ENCODE results near the gene KIAA0319L.
"Not testable (repeated sequence)": the region's sequence is repeated elsewhere in the genome, so short reads cannot be mapped to it uniquely, and the experiment has no call there.

- TF ChIP-seq, protein P1, sequence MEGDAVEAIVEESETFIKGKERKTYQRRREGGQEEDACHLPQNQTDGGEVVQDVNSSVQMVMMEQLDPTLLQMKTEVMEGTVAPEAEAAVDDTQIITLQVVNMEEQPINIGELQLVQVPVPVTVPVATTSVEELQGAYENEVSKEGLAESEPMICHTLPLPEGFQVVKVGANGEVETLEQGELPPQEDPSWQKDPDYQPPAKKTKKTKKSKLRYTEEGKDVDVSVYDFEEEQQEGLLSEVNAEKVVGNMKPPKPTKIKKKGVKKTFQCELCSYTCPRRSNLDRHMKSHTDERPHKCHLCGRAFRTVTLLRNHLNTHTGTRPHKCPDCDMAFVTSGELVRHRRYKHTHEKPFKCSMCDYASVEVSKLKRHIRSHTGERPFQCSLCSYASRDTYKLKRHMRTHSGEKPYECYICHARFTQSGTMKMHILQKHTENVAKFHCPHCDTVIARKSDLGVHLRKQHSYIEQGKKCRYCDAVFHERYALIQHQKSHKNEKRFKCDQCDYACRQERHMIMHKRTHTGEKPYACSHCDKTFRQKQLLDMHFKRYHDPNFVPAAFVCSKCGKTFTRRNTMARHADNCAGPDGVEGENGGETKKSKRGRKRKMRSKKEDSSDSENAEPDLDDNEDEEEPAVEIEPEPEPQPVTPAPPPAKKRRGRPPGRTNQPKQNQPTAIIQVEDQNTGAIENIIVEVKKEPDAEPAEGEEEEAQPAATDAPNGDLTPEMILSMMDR (IDR thresholded peaks at IDR 0.05), result not testable (repeated sequence)
- TF ChIP-seq ZFX (IDR thresholded peaks at IDR 0.05; ENCODE audit: borderline replicate concordance), result not testable (repeated sequence)
Measured at GRCh38 chr1:35463749-35464148, 93.5 kb downstream of the KIAA0319L start.

All from 22Rv1 (cell line).